HG02588 (cell line): ENCODE data around the gene SLC17A7.

Experiments used
- ATAC-seq: cut with Tn5 transposase; IDR thresholded peaks from one replicate; pipeline ENCODE4 v1.9.1; 2021; ENCODE audit warnings: mild to moderate bottlenecking, moderate library complexity; ENCODE audit not compliant: unreplicated experiment

Gene SLC17A7

GRCh38 chr19:49428547-49429451 is 12.5 kb downstream of the SLC17A7 start:
- no peak for ATAC-seq

GRCh38 chr19:49427855-49428546 is 13.3 kb downstream of the SLC17A7 start:
- ATAC-seq: no peak

GRCh38 chr19:49427339-49427738 is 14.0 kb downstream of the SLC17A7 start:
- no peak for ATAC-seq

- ATAC-seq: no peak
Measured at GRCh38 chr19:49425922-49426592, 15.3 kb downstream of the SLC17A7 start.

GRCh38 chr19:49425178-49425577 is 16.1 kb downstream of the SLC17A7 start, which contains the start of gene GFY:
Gene GFY, plus strand, starts transcription at chr19:49425388. Its CDS starts 1,043 bp downstream, at chr19:49426431.
- no peak for ATAC-seq

- no peak for ATAC-seq
Measured at GRCh38 chr19:49423985-49424303, 17.4 kb downstream of the SLC17A7 start.

- no peak for ATAC-seq
Measured at GRCh38 chr19:49423071-49423984, 18.0 kb downstream of the SLC17A7 start, which contains the start of gene PTH2. Gene PTH2, minus strand, starts transcription at chr19:49423441. Its CDS starts 102 bp downstream, at chr19:49423339.

GRCh38 chr19:49422407-49423070 is 18.8 kb downstream of the SLC17A7 start:
- no peak for ATAC-seq

- no peak for ATAC-seq
Measured at GRCh38 chr19:49421878-49422202, 19.5 kb downstream of the SLC17A7 start.

GRCh38 chr19:49421039-49421877 is 20.1 kb downstream of the SLC17A7 start:
- ATAC-seq: no peak

GRCh38 chr19:49420227-49420626 is 21.1 kb downstream of the SLC17A7 start:
- ATAC-seq: no peak

- no peak for ATAC-seq
Measured at GRCh38 chr19:49419173-49419572, 22.2 kb downstream of the SLC17A7 start.

GRCh38 chr19:49418511-49418910 is 22.8 kb downstream of the SLC17A7 start:
- ATAC-seq: no peak

GRCh38 chr19:49417088-49417487 is 24.2 kb downstream of the SLC17A7 start:
- no peak for ATAC-seq

- no peak for ATAC-seq
Measured at GRCh38 chr19:49415810-49416200, 25.5 kb downstream of the SLC17A7 start.

- no peak for ATAC-seq
Measured at GRCh38 chr19:49415102-49415809, 26.1 kb downstream of the SLC17A7 start.

GRCh38 chr19:49414256-49414655 is 27.1 kb downstream of the SLC17A7 start:
- ATAC-seq: no peak

- no peak for ATAC-seq
Measured at GRCh38 chr19:49413348-49413747, 28.0 kb downstream of the SLC17A7 start.
